22Rv1 (cell line): ENCODE measurements around the gene STAM2.

Source experiments
- ZFX ChIP-seq: fragments of 450-650 bp; IDR thresholded peaks from 2 replicates; pipeline ENCODE4 v1.6.1; 2017; ENCODE audit warnings: antibody characterized with exemption, borderline replicate concordance
- TF ChIP-seq, protein P1 (sequence below): fragments of 450-650 bp; IDR thresholded peaks from 2 replicates; pipeline ENCODE4 v1.5.1; 2017; ENCODE audit warnings: mild to moderate bottlenecking

DNA sequence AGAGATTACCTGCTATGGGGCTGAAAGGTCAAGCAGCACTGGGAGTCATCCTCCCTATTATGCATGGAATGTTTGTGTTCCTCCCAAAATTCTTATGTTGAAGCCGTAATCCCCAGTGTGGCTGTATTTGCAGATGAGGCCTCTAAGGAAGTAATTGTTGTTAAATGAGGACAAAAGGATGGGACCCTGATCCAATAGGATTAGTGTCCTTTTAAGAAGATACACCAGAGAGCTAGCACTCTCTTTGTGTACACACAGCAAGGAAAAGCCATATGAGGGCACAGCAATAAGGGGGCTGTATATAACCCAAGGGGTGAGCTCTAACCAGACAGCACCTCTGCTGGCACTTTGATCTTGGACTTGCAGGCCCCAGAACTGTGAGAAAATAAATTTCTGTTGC lies 18.3 kb downstream of the STAM2 start:
- TF ChIP-seq, protein P1, sequence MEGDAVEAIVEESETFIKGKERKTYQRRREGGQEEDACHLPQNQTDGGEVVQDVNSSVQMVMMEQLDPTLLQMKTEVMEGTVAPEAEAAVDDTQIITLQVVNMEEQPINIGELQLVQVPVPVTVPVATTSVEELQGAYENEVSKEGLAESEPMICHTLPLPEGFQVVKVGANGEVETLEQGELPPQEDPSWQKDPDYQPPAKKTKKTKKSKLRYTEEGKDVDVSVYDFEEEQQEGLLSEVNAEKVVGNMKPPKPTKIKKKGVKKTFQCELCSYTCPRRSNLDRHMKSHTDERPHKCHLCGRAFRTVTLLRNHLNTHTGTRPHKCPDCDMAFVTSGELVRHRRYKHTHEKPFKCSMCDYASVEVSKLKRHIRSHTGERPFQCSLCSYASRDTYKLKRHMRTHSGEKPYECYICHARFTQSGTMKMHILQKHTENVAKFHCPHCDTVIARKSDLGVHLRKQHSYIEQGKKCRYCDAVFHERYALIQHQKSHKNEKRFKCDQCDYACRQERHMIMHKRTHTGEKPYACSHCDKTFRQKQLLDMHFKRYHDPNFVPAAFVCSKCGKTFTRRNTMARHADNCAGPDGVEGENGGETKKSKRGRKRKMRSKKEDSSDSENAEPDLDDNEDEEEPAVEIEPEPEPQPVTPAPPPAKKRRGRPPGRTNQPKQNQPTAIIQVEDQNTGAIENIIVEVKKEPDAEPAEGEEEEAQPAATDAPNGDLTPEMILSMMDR: no peak
- TF ChIP-seq ZFX: no peak
